ENCODE data around the gene APOBEC2. TPM values are rescaled to one million over a fixed set of nuclear protein-coding genes. Genes with fewer than 3 reads are reported as not detected.
"Not testable (repeated sequence)": the region's sequence is repeated elsewhere in the genome, so short reads cannot be mapped to it uniquely, and the experiment has no call there.

APOBEC2 gene
- 0.33 TPM for polyA plus RNA-seq

GRCh38 chr6:41053041-41053440 lies at the start of gene APOBEC2:
APOBEC2 (plus strand) TSS chr6:41053202; CDS start chr6:41053348, 146 bp downstream.
- H3K4me3 Mint-ChIP-seq, result peak within 1 kb of the TSS in 2 of 4 donors; percentile 65 to 88
- peaks cover 5% of the 10 kb centered on the region for H3K36me3 Mint-ChIP-seq
- no peaks in the 10 kb centered on the region for H3K9me3 Mint-ChIP-seq
- peaks cover 6 to 17% (median 9%) of the 10 kb centered on the region in 3 donors for H3K4me1 Mint-ChIP-seq
- H3K27me3 Mint-ChIP-seq, result no peaks in the 10 kb centered on the region
- peak within 1 kb of the TSS in 1 of 3 donors; percentile 31 for H3K27ac Mint-ChIP-seq

DNA sequence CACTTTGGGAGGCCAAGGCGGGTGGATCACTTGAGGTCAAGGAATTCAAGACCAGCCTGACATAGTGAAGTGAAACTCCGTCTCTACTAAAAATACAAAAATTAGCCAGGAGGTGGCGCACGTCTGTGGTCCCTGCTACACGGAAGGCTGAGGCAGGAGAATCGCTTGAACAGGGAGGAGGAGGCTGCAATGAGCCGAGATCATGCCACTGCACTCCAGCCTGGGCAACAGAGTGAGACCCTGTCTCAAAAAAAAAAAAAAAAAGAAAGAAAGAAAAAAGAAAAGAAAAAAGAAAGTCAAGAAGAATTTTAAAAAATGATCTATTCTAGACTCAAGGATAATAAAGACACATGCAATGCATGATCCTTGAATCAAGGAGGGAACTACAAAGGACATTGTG lies 46.8 kb upstream of the APOBEC2 start:
- H3K9me3 Mint-ChIP-seq, H3K4me3 Mint-ChIP-seq, H3K4me1 Mint-ChIP-seq, H3K36me3 Mint-ChIP-seq, H3K27ac Mint-ChIP-seq: not testable (repeated sequence)
- peaks cover 12% of the 10 kb centered on the region for H3K27me3 Mint-ChIP-seq

- not testable (repeated sequence) for H3K36me3 Mint-ChIP-seq, H3K9me3 Mint-ChIP-seq, H3K27ac Mint-ChIP-seq, H3K4me3 Mint-ChIP-seq, H3K4me1 Mint-ChIP-seq
- H3K27me3 Mint-ChIP-seq, result peaks cover 12% of the 10 kb centered on the region
Measured at GRCh38 chr6:41006980-41007379, 46.0 kb upstream of the APOBEC2 start.

DNA sequence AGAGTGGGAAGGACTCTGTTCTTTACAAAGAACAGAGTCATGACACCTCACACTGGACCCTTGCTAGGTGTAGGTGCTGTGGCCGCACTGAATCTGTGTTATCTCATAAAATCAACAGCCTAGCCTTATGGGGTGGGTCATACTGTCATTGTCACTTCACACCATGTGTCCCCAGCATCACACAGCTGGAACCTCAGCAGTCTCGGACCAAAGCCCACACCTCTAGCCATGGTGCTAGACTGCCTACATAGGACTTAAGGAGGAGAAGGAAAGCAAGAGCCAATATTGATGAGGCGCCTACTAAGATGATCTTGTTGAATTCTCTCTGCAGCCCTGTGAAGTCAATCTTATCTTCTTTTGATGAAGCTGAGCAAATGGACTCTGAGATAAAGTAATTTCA lies 45.0 kb upstream of the APOBEC2 start:
- no peaks in the 10 kb centered on the region for H3K4me1 Mint-ChIP-seq
- H3K4me3 Mint-ChIP-seq, result no peak overlapping the region
- H3K9me3 Mint-ChIP-seq, result no peaks in the 10 kb centered on the region
- H3K36me3 Mint-ChIP-seq, result no peaks in the 10 kb centered on the region
- H3K27me3 Mint-ChIP-seq, result peaks cover 11% of the 10 kb centered on the region
- no peak overlapping the region for H3K27ac Mint-ChIP-seq

DNA sequence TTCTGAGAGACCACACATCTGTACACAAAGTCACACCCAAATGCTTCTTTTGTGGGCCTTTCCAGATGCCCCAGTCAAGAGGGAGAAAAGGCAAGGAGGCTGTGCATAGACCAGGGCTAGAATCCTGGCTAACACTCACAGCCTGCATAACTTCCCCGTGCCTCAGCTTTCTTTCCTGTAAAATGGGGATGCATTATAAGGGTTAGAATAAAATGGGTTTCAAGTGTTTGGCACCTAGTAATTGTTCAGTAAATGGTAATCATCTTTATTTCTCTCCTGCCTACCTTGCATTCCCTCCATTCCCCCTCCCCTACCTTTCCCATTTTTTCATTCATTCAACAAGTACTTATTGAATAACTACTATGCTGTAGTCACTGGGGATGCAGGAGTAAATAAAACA lies 43.3 kb upstream of the APOBEC2 start:
- Mint-ChIP-seq H3K27me3 (peaks cover 6% of the 10 kb centered on the region), H3K27ac (no peak overlapping the region), H3K36me3 (no peaks in the 10 kb centered on the region), H3K4me3 (no peak overlapping the region), H3K9me3 (no peaks in the 10 kb centered on the region), H3K4me1 (no peaks in the 10 kb centered on the region)

GRCh38 chr6:41011673-41012072 lies 41.3 kb upstream of the APOBEC2 start:
- no peak overlapping the region for H3K27ac Mint-ChIP-seq
- no peak overlapping the region for H3K4me3 Mint-ChIP-seq
- no peaks in the 10 kb centered on the region for H3K4me1 Mint-ChIP-seq
- H3K9me3 Mint-ChIP-seq, result peaks cover 0 to 2% (median 0%) of the 10 kb centered on the region in 3 donors
- H3K27me3 Mint-ChIP-seq, result peaks cover 3% of the 10 kb centered on the region
- H3K36me3 Mint-ChIP-seq, result no peaks in the 10 kb centered on the region

DNA sequence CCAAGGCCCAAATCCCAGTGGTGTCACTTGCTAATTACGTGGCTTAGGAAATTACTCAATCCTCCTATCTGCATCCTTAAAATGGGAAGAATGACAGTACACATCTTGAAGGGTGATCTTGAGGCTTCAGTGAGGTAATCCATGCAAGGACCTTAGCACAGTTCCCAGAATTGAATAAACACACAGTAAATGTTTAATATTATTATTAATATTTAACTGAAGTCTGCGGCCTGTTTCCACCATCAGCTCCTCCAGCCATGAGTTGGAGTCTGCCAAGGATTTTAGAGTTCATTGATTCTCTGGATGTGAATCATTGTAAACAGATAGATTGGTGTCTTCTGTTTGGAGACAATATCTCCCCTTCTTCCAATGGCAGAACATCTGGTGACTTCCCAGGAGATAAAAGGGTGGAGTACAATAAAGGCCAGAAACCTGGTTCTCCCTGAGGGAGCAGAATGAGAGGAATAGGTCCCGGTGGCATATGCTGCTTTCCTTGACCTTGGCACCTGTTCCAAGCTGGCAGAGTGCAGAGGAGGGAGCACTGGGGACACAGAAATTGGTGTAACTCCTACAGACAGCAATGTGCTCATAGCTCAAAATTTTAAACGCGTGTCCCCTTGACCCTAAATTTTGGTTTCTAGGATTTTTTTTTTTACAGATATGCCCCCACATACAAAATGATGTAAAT lies 39.4 kb upstream of the APOBEC2 start:
- Mint-ChIP-seq H3K27me3 (peaks cover 5% of the 10 kb centered on the region), H3K9me3 (peaks cover 0 to 2% (median 0%) of the 10 kb centered on the region in 3 donors), H3K36me3 (no peaks in the 10 kb centered on the region), H3K4me1 (no peaks in the 10 kb centered on the region), H3K27ac (no peak overlapping the region), H3K4me3 (no peak overlapping the region)

DNA sequence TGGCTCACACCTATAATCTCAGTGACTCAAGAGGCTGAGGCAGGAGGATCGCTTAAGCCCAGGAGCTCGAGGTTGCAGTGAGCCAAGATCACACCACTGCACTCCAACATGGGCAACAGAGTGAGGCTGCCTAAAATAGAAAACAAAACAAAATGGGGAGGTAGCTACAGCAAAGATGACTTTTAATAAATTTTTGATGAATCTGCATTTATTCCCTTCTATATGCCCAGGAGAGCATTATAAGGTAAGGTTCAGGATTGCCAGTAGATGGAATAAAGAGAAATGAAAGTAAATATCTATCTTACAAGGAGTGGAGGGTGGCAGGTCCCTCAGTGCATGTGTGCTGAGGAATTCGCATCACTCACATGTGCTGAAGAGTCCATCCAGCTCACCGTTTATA lies 38.2 kb upstream of the APOBEC2 start:
- no peaks in the 10 kb centered on the region for H3K36me3 Mint-ChIP-seq
- H3K9me3 Mint-ChIP-seq, result peaks cover 0 to 2% (median 0%) of the 10 kb centered on the region in 3 donors
- H3K27me3 Mint-ChIP-seq, result peaks cover 5% of the 10 kb centered on the region
- H3K27ac Mint-ChIP-seq, result no peak overlapping the region
- H3K4me1 Mint-ChIP-seq, result no peaks in the 10 kb centered on the region
- no peak overlapping the region for H3K4me3 Mint-ChIP-seq

- H3K4me1 Mint-ChIP-seq, H3K27me3 Mint-ChIP-seq, H3K36me3 Mint-ChIP-seq, H3K9me3 Mint-ChIP-seq, H3K4me3 Mint-ChIP-seq, H3K27ac Mint-ChIP-seq: not testable (repeated sequence)
Measured at GRCh38 chr6:41015860-41016259, 37.1 kb upstream of the APOBEC2 start.

DNA sequence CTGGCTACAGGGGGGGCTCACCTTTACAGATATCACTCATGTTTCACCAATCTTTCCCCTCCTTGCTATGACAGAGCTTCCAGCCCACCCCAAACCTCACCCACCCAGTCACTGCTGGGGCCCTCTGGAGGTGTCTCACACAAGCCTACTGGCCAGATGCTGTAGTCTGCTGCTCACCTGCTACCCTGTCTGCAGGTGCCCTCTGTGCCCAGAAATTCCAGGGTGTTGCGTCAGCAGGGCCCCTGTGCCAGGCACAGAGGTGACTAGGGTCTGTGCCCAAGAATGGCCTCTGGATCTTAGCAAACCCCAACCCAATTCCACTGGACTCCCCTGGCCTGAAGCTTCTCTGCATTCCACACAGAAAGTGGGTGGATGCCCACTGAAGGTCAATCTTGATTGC lies 35.3 kb upstream of the APOBEC2 start:
- peaks cover 0 to 2% (median 0%) of the 10 kb centered on the region in 3 donors for H3K9me3 Mint-ChIP-seq
- H3K4me3 Mint-ChIP-seq, result no peak overlapping the region
- peaks cover 2% of the 10 kb centered on the region for H3K36me3 Mint-ChIP-seq
- no peak overlapping the region for H3K27ac Mint-ChIP-seq
- no peaks in the 10 kb centered on the region for H3K4me1 Mint-ChIP-seq
- peaks cover 1% of the 10 kb centered on the region for H3K27me3 Mint-ChIP-seq

- Mint-ChIP-seq H3K4me3 (no peak overlapping the region), H3K36me3 (peaks cover 2% of the 10 kb centered on the region), H3K27me3 (peaks cover 1% of the 10 kb centered on the region), H3K27ac (no peak overlapping the region), H3K4me1 (no peaks in the 10 kb centered on the region), H3K9me3 (no peaks in the 10 kb centered on the region)
Measured at GRCh38 chr6:41021832-41022231, 31.2 kb upstream of the APOBEC2 start.

GRCh38 chr6:41022294-41022693 lies 30.7 kb upstream of the APOBEC2 start:
- Mint-ChIP-seq H3K9me3 (no peaks in the 10 kb centered on the region), H3K36me3 (peaks cover 2% of the 10 kb centered on the region), H3K4me3 (no peak overlapping the region), H3K27ac (no peak overlapping the region), H3K27me3 (peaks cover 1% of the 10 kb centered on the region), H3K4me1 (peaks cover 3% of the 10 kb centered on the region in 3 donors)

GRCh38 chr6:41023114-41023513 lies 29.9 kb upstream of the APOBEC2 start:
- Mint-ChIP-seq H3K27ac (no peak overlapping the region), H3K4me1 (peaks cover 6 to 10% (median 9%) of the 10 kb centered on the region in 3 donors), H3K4me3 (no peak overlapping the region), H3K9me3 (no peaks in the 10 kb centered on the region), H3K36me3 (peaks cover 2% of the 10 kb centered on the region), H3K27me3 (peaks cover 1% of the 10 kb centered on the region)

DNA sequence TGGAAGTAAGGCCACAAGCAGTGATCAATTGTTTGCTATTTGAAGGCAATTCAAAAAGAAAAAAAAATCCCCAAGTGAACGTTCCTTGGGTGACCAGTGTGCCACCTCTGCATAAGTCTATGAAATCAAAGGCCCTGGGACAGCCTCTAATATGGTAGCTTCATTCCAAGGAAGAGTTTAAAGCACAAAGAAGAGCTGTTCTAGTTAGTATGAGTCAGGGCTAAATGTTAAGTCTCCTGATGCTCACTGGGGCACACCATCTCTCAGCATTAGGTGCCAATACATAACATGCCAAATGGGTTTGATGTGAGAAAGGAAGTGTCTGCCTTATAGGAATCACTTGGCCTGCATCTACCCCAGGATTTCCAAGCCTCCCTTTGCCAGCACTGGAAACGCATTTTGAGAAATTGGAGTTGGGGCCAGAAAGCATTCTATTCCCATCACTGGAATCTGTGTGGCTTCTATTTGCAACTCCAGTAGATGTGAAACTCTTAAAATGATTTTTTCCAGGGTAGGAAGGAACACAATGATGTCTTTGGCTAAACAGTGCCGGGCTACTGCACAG lies 27.0 kb upstream of the APOBEC2 start:
- peaks cover 15 to 19% (median 15%) of the 10 kb centered on the region in 3 donors for H3K4me1 Mint-ChIP-seq
- no peaks in the 10 kb centered on the region for H3K27me3 Mint-ChIP-seq
- H3K36me3 Mint-ChIP-seq, result peaks cover 3% of the 10 kb centered on the region
- H3K4me3 Mint-ChIP-seq, result peak overlapping the region in 1 of 4 donors; percentile 2
- H3K9me3 Mint-ChIP-seq, result no peaks in the 10 kb centered on the region
- peak overlapping the region in 1 of 3 donors; percentile 73 for H3K27ac Mint-ChIP-seq

- peaks cover 4% of the 10 kb centered on the region for H3K36me3 Mint-ChIP-seq
Measured at GRCh38 chr6:41027241-41027640, 25.8 kb upstream of the APOBEC2 start.

More at GRCh38 chr6:41027241-41027640, 25.8 kb upstream of the APOBEC2 start:
- Mint-ChIP-seq H3K9me3 (no peaks in the 10 kb centered on the region), H3K27ac (peak overlapping the region in 1 of 3 donors; percentile 22), H3K4me3 (peak overlapping the region; percentile 80 to 92 (median 86)), H3K27me3 (no peaks in the 10 kb centered on the region), H3K4me1 (peaks cover 15 to 19% (median 17%) of the 10 kb centered on the region in 3 donors)
